Stimulated activated CD8-positive, alpha-beta memory T cell treated with anti-CD3 and anti-CD28 coated beads, Interleukin-12 subunit alpha, Interleukin-12 subunit beta, amount 100 ng/mL, for 24 hours (primary cell): ENCODE data around the gene TPT1.
"Not testable (repeated sequence)": the region's sequence is repeated elsewhere in the genome, so short reads cannot be mapped to it uniquely, and the experiment has no call there.

Experiments used
- DNase-seq: peaks from one replicate; pipeline ENCODE4 v3.0.0-alpha.2; 2020; ENCODE audit errors: extremely low read depth

Gene TPT1

DNA sequence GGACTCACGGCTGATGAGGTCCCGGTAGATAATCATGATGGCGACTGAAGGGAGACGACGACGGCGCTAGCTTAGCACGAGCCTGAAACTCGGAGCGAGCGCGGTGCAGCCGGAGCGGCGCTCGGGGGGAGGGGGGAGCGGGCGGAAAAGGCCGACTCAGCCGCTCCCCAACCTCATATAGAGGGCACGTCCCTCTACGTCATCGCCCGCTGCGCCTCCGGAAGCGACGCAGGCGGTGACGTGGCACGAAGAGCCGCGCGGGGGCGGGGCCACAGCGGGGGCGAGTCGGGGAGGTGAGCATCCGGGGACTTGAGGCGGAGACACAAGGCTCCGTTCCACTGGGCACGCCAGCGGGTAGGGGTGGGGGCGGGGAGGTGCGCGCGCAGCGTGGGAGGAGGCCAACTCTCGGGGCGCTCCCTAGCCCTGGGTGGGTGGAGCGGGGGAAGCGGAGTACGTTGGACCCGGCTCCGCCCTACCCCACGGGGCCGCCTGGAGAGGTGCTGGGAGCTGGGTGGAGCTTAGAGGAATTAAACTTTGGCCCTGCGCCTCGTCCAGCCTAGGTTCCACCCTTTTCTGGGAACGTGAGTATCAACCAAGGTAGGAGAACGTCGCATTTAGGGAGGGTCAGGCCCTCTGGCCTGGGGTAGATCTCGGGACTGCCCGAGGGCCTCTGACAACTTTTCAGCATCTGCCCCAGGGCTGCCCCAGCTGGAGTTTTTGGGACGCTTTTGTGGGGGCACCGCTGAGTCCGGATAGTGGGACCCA, at the start of gene TPT1:
Gene TPT1 (minus strand): TSS at position 150 of the 765 bp plus-strand sequence. CDS start 114 bp downstream, at position 36.
- DNase-seq = peak; percentile 99

DNA sequence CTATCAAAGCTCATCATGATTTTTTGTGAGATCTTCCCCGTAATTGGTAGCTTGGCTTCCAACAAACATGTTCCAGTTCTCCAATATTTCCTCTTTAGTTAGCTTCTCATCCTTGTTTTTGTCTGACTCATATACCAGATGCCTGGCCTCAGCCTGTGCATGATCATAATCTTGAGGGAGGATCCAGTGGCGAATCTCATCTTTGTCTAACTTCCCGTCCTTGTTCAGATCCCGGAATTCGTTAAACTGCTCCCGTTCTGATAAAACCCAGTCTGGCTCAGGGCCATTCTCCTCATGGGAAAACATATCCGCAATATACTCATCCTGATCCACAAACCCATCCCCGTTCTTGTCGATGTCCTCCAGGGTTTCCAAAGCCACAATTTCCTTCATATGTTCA, 49.4 kb upstream of the TPT1 start:
- DNase-seq = not testable (repeated sequence)

DNA sequence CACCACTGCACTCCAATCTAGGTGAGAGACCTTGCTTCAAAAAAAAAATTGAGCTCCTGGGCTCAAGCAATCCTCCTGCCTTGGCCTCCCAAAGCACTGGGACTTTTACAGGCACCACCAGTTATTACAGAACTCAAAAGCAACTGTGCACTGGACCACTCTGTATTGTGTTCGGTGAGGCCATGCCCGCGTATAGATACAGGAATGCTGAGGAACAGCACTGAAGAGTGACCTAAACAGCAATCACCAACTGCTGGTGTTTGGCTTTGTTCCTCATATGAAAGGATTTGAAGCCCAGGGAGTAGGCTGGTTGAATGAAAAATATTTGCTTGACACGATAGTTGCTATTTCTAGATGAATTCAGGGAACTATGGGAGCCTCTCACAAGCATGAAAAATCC, 47.7 kb upstream of the TPT1 start:
- DNase-seq = no peak

DNA sequence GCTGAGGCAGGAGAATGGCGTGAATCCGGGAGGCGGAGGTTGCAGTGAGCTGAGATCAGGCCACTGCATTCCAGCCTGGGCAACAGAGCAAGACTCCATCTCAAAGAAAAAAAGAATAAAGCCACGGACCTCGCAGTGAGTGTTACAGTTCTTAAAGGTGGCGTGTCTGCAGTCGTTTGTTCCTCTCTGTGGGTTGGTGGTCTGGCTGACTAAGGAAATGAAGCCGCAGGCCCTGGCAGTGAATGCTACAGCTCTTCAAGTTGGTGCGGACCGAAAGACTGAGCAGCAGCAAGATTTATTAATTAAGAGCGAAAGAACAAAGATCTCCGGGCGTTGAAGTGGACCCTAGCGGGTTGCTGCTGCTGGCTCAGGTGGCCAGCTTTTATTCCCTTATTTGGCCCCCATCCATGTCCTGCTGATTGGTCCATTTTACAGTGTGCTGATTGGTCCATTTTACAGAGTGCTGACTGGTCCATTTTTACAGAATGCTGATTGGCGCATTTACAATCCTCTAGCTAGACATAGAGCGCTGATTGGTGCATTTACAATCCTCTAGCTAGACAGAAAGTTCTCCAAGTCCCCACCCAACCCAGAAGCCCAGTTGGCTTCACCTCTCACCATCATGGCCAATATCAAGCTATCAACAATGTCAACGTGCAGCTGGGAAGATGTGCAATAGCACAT, 46.1 kb upstream of the TPT1 start:
- DNase-seq = not testable (repeated sequence)

DNA sequence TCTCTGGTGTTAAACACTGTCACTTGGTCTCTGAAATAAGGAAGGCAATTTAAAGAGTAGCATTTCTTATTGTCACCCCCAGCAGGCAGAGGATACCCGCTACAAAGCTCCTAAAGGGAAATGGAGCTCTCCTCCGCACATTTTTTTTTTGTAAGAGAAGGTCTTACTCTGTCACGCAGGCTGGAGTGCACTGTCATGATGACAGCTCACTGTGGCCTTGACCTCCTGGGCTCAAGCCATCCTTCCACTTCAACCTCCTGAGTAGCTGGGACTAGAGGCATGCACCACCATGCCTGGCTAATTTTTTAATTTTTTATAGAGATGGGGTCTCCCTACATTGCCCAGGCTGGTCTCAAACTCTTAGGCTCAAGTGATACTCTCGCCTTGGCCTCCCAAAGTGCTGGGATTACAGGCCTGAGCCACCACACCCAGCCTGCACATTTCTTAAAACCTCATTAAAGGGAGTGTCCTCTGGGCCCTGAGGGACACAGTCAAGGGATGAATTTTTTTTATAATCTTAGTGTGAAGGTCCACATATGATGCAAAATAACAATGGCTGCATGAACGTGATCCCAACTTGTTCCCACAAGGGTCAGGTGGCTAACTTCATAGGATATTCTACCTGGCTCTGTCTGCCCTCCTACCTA, 45.0 kb upstream of the TPT1 start:
- DNase-seq = no peak

DNA sequence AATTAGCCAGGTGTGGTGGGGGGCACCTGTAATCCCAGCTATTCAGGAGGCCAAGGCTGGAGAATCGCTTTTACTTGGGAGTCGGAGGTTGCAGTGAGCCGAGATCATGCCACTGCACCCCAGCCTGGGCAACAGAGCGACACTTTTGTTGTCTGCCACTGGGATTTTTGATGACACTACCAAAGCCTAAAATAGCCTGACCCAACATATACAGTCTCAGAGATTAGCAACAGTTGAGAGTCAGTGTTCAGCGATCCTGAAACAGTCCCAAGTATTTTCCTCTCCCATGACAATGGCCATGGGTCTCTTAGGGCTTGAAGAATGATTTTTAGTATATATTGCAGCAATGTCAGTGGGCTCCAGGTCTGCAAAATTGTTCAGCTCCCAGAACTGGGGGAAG, 44.3 kb upstream of the TPT1 start:
- no peak for DNase-seq

DNA sequence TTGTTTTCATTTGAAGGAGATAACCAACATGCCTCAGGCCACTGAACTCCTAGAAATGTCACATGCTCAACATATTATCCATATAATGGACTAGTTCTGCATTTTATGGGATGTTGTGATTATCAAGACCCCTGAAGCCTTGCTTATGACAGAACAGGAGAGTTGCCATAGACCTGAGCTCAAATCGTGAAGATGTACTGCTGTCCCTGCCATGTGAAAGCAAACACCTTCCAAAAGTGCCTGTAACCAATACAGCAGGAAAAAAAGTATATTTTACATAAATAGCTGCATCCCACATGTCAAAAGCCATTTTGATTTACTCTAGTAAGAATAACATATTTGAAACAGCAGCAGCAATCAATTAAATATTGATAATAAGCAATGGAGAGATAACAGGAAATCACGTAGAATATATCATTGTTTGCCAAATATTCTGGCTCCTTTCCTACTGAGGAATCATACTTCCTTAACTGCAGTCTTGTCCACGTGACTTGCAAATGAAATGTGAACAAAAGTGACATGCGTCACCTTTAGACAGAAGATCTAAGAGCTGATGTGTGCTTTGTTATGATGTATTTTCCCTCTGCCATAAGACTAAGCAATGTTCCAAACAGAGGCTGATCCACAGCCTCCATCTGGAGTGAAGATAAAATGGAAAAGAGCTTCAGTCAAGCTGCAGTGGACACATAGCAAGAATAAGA, 43.6 kb upstream of the TPT1 start:
- no peak for DNase-seq

DNA sequence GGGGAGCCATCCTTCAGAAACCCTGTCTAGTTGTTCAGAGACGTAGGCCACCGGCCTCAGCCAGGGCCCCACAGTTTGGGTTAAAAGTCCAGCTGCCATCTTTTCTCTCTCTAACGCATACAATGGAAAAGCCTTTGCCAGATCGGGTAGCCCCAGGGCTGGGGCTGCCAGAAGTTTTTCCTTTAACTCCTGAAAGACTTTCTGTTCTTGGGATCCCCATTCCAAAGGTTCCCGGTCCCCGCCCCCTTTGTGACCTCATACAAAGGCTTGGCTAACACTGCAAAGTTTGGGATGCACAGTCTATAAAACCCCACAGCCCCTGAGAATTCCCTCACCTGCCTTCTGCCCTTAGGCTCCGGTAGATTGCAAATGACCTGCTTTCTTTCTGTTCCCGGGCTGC, 41.8 kb upstream of the TPT1 start:
- not testable (repeated sequence) for DNase-seq

DNA sequence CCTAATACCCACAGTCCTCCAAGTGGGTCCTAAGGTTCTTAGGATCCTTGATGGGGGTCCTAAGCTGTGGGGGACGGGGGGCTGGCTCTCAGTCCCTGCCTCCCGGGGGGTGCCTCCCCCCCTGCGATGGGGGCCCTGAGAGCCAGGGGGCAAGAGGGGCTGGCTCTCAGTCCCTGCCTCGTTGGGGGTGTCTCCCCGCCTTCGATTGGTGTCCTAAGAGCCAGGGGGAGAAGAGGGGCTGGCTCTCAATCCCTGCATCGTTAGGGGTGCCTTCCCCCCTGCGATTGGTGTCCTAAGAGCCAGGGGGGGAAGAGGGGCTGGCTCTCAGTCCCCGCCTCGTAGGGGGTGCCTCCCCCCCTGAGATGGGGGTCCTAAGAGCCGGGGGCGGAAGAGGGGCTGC, 40.2 kb upstream of the TPT1 start:
- no peak for DNase-seq

DNA sequence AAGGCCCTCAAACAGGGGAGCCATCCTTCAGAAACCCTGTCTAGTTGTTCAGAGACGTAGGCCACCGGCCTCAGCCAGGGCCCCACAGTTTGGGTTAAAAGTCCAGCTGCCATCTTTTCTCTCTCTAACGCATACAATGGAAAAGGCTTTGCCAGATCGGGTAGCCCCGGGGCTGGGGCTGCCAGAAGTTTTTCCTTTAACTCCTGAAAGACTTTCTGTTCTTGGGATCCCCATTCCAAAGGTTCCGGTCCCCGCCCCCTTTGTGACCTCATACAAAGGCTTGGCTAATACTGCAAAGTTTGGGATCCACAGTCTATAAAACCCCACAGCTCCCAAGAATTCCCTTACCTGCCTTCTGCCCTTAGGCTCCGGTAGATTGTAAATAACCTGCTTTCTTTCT, 39.7 kb upstream of the TPT1 start:
- DNase-seq = not testable (repeated sequence)

DNA sequence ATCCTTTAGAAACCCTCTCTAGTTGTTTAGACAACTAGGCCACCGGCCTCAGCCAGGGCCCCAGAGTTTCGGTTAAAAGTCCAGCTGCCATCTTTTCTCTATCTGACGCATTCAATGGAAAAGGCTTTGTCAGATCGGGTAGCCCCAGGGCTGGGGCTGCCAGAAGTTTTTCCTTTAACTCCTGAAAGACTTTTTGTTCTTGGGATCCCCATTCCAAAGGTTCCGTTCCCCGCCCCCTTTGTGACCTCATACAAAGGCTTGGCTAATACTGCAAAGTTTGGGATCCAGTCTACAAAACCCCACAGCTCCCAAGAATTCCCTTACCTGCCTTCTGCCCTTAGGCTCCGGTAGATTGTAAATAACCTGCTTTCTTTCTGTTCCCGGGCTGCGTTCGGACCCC, 38.5 kb upstream of the TPT1 start:
- not testable (repeated sequence) for DNase-seq

DNA sequence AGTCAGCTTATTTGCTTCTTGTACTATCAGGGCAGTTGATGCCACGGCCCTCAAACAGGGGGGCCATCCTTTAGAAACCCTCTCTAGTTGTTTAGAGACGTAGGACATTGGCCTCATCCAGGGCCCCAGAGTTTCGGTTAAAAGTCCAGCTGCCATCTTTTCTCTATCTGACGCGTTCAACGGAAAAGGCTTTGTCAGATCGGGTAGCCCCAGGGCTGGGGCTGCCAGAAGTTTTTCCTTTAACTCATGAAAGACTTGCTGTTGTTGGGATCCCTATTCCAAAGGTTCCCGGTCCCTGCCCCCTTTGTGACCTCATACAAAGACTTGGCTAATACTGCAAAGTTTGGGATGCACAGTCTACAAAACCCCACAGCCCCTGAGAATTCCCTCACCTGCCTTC, 37.8 kb upstream of the TPT1 start:
- not testable (repeated sequence) for DNase-seq

DNA sequence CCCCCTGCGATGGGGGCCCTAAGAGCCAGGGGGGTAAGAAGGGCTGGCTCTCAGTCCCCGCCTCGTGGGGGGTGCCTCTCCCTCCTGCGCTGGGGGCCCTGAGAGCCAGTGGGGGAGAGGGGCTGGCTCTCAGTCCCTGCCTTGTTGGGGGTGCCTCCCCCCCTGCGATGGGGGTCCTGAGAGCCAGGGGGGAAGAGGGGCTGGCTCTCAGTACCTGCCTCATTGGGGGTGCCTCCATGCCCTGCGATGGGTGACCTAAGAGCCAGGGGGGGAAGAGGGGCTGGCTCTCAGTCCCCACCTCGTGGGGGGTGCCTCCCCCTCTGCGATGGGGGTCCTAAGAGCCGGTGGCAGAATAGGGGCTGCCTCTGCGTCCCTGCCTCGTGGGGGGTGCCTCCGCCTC, 36.3 kb upstream of the TPT1 start:
- DNase-seq = not testable (repeated sequence)

DNA sequence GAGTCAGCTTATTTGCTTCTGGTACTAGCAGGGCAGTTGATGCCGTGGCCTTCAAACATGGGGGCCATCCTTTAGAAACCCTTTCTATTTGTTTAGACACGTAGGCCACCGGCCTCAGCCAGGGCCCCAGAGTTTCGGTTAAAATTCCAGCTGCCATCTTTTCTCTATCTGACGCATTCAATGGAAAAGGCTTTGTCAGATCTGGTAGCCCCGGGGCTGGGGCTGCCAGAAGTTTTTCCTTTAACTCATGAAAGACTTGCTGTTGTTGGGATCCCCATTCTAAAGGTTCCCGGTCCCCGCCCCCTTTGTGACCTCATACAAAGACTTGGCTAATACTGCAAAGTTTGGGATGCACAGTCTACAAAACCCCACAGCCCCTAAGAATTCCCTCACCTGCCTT, 35.7 kb upstream of the TPT1 start:
- DNase-seq = not testable (repeated sequence)

DNA sequence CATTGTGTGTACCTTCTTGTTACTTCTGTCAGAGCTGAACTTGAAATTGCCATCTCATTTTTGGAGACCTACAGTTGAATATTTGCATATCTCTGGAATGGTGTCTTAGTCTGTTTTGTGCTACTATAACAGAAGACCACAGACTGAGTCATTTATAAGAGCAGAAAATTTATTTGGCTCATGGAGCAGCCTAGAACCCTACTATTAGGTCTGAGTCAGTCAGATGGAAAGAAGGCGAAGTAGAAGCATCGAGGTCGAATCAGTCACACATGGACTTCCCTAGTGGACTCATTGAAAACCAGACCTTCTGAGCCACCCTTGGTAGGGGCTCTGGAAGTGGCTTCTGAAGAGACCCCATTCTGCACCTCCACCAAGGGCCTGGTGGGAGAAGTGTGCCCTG, 33.9 kb upstream of the TPT1 start:
- DNase-seq = no peak

DNA sequence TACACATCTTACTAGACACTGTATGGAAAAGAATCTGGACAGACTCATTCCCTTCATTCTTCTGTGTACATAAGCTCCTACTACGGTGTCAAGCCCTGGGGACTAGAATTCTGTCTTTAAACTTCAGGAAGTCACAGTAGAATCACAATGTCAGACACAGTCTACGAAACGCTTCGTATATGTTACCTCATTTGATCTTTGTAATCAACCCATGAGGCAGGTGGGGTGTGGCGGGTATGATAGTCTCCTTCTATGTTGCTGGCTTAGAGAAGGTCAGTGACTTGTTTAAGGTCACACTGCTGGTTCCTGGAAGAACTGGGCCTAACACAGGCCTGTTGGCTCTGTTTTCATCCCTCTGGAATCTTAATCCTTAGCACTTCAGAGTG, 32.2 kb upstream of the TPT1 start:
- DNase-seq = no peak

DNA sequence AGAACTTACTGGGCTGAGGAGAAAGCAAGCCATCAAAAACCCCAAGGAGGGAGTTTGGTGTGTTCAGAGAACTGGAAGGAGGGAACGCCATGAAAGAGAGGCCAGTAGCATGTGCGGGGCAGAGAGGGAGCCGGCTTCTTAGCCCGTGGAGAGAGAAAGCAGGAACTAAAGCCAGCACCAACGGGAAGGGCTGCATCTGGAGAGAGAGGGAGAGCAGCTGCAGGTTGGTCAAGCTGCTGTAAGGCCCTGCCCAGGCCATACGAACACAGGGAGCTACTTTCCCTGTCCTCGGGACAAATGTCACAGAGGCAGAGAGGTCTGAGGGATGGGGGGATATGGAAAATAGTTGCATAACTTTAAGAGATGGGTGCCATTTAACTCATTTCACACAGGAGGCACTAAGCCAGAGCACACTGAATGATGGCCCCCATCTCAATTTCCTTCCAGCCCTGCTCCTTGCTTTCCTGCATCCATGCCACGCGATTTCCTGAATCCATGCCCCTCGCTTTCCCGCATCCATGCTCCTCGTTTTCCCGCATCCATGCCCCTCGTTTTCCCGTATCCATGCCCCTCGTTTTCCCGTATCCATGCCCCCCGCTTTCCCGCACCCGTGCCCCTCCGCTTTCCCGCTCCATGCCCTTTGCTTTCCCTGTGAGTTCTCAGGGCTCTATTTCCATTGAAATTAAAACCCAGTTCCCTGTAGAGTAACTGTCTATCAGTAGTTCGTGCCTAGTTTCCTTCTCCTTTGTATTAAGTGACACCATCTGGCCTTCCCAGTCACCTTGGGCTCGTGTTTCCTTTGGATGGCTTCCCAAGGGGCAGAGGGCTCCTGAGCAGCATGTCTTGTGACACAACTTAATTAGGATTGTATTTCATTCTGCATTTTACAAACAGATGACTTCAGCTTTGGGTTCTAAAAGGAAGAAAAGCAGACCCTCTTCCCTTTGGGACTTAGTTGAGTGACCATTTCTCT, 31.5 kb upstream of the TPT1 start:
- no peak for DNase-seq

DNA sequence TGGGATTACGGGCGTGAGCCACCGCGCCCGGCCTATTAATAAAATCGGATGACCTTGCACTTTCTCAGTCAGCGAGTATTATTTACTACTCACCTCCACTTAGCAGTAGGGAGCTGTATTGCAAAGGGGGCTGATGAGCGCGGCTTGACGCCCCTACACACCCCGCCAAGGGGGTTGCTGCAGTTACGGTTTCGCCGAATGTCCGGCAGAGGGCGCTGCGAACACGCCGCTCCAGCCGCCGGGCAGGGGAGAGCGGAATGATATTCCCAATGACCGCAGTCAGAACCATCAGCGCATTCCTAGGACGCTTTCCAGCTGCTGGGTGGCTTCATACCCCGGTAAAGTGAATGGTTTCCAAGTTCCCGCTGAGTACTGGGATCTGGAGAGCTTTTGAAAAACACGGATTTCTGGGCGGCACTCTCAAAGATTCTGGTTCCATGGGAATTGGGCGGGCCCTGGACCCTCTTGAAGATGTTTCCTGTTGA, 30.0 kb upstream of the TPT1 start:
- no peak for DNase-seq

DNA sequence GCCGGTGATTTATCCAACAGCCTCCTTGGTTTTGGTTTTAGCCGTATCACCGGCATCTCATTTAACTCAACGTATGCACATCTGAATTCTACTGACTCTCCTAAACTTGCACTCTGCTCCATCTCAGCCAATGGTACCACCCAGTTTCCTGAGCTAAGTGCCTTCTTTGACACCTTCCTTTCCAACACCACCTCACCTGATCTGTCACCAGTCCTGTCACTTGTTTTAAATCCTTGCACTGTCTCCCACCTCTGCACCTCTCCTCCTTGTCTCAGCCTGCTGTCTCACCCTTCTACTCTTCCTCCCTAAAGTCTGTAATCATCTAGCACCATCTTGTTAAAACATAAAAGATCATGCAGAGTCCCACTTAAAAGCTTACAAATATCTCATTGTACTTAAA, 28.1 kb upstream of the TPT1 start:
- no peak for DNase-seq

DNA sequence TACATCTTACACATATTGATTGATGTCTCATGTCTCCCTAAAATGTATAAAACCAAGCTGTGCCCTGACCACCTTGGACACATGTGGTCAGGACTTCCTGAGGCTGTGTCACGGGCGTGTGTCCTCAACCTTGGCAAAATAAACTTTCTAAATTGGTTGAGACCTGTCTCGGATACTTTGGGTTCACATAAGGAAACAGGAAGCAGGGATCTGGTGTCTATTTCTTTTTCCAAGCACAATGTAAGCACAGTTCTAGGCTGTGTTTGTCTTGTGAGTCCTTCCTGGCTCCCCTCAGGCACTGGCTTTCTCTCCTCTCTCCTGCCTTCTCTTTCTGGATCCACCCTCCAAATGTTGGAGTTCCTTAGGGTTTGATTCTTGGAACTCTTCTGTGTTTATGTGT, 27.6 kb upstream of the TPT1 start:
- DNase-seq = no peak

DNA sequence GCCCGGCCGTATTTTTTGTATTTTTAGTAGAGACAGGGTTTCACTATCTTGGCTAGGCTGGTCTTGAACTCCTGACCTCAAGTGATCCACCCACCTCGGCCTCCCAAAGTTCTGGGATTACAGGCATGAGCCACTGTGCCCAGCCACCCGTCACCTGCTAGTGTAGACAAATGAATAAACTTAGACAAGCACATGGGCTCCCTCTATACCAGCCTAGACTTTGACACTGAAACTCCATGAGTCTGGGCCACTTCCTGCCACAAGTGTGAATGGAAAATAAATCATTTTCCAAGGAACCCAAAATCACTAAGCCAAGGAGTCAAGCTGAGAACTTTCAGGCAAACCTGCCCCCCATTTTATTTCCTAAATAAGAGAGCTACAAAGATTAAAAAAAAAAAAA, 27.0 kb upstream of the TPT1 start:
- DNase-seq = no peak
